Uterus (tissue), 4 donors: ENCODE measurements around the gene ESPL1. TPM values are rescaled to one million over a fixed set of nuclear protein-coding genes. Genes with fewer than 3 reads are reported as not detected.

Experiments
- DNase-seq, 2 donors: peaks; one replicate each; pipeline ENCODE4 v3.0.0-alpha.2; 2019 to 2020
- H3K27ac ChIP-seq, 2 donors: fragments of 200-600 bp; sonication (generic); 1 replicate in 1 of 2; 2 replicates in 1 of 2; pipeline ENCODE4 v1.5.1; 2016 to 2018
- H3K27me3 ChIP-seq, 2 donors: fragments of 200-600 bp; sonication (generic); one replicate each; pipeline ENCODE4 v1.5.1; 2018 to 2019; ENCODE audit warnings: control low read depth in 1 of 2
- H3K36me3 ChIP-seq, 2 donors: fragments of 200-600 bp; sonication (generic); one replicate each; pipeline ENCODE4 v1.5.1; 2019; ENCODE audit warnings: control low read depth in 1 of 2
- H3K4me1 ChIP-seq, 2 donors: fragments of 200-600 bp; sonication (generic); one replicate each; pipeline ENCODE4 v1.5.1; 2018 to 2019; ENCODE audit warnings: control low read depth in 1 of 2
- H3K4me3 ChIP-seq, 2 donors: fragments of 200-600 bp; sonication (generic); 1 replicate in 1 of 2; 2 replicates in 1 of 2; pipeline ENCODE4 v1.5.1; 2018 to 2019; ENCODE audit warnings: mild to moderate bottlenecking in 1 of 2
- H3K9me3 ChIP-seq, 2 donors: fragments of 200-600 bp; sonication (generic); one replicate each; pipeline ENCODE4 v1.5.1; 2019; ENCODE audit warnings: control low read depth in 1 of 2
- CTCF ChIP-seq, 4 experiments: fragments of 200-600 bp in 2 of 4; fragments of 450-650 bp in 2 of 4; sonication (generic) in 2 of 4; IDR thresholded peaks; one replicate each; pipeline ENCODE4 v1.5.1; 2016 to 2019; ENCODE audit warnings: antibody characterized with exemption in 4 of 4, mild to moderate bottlenecking in 2 of 4, moderate library complexity in 1 of 4
- POLR2A ChIP-seq, 2 donors: fragments of 450-650 bp; IDR thresholded peaks; one replicate each; pipeline ENCODE4 v1.6.1; 2016; ENCODE audit warnings: antibody characterized with exemption in 2 of 2, mild to moderate bottlenecking in 1 of 2, moderate library complexity in 1 of 2
- intact Hi-C: fragments of 100-400 bp; cut with DNase I; formaldehyde crosslinking; loops from one replicate; pipeline ENCODE4 v1.15.1; 2023; ENCODE audit warnings: low total_unique reads
- total RNA-seq, 4 donors: library from RNA; depleted of rRNA in 3 of 4; stranded (reverse); fragments of >200 nt in 3 of 4; gene quantifications; one replicate each; pipeline versions ENCODE4 v1.1.0 to v1.2.4, GENCODE V29; 2014 to 2023
- donor health status: DM: yes; HTN: yes; CAD: no.

Gene ESPL1
- 1 to 10 TPM in 1 of 4 donors, under 1 TPM in 1, not detected in 2; 0.12 to 4.5 TPM for total RNA-seq

GRCh38 chr12:53267999-53268629, at the start of gene ESPL1:
ESPL1 (plus strand) TSS chr12:53268299; CDS start chr12:53268767, 468 bp downstream.
- Histone ChIP-seq H3K27ac (peak within 1 kb of the TSS; percentile 26 to 72), H3K9me3 (no peaks in the 10 kb centered on the region), H3K4me3 (peak within 1 kb of the TSS; percentile 44 to 59), H3K4me1 (no peaks in the 10 kb centered on the region), H3K36me3 (no peaks in the 10 kb centered on the region), H3K27me3 (no peaks in the 10 kb centered on the region)
- TF ChIP-seq CTCF (IDR thresholded peaks at IDR 0.05) (peak; percentile 32 to 70 (median 52)), POLR2A (IDR thresholded peaks at IDR 0.05) (no peak)
- intact Hi-C loops: no loop called here
- DNase-seq: peak; percentile 77 to 78

GRCh38 chr12:53218551-53219291, 49.4 kb upstream of the ESPL1 start:
- intact Hi-C loops: loop anchor here (5.0 to 10.0 kb wide), 2 partner anchors 34 to 66 kb away; a partner anchor contains a TSS
- DNase-seq: no peak
- Histone ChIP-seq H3K36me3 (no peaks in the 10 kb centered on the region), H3K27ac (peak overlapping the region; percentile 99), H3K27me3 (no peaks in the 10 kb centered on the region), H3K4me1 (peaks cover 0 to 36% of the 10 kb centered on the region in 2 donors), H3K4me3 (peak overlapping the region; percentile 73 to 78), H3K9me3 (no peaks in the 10 kb centered on the region)
- no peak for TF ChIP-seq CTCF (IDR thresholded peaks at IDR 0.05)
- TF ChIP-seq POLR2A (IDR thresholded peaks at IDR 0.05): no peak

- TF ChIP-seq CTCF (IDR thresholded peaks at IDR 0.05): no peak
- TF ChIP-seq POLR2A (IDR thresholded peaks at IDR 0.05): no peak
- Histone ChIP-seq H3K27ac (peak overlapping the region; percentile 99), H3K27me3 (no peaks in the 10 kb centered on the region), H3K9me3 (no peaks in the 10 kb centered on the region), H3K4me1 (peaks cover 6 to 41% of the 10 kb centered on the region in 2 donors), H3K36me3 (no peaks in the 10 kb centered on the region), H3K4me3 (peak overlapping the region; percentile 73 to 78)
- no peak for DNase-seq
- intact Hi-C loops: loop anchor here (5.0 to 10.0 kb wide), 2 partner anchors 33 to 65 kb away; a partner anchor contains a TSS
These were observed 48.7 kb upstream of the ESPL1 start for GRCh38 chr12:53219292-53219955.

GRCh38 chr12:53219956-53220693, 48.0 kb upstream of the ESPL1 start:
- H3K4me3 ChIP-seq: peak overlapping the region; percentile 73 to 78
- TF ChIP-seq POLR2A (IDR thresholded peaks at IDR 0.05) (no peak), CTCF (IDR thresholded peaks at IDR 0.05) (no peak)
- H3K4me1 ChIP-seq: peaks cover 8 to 41% of the 10 kb centered on the region in 2 donors
- H3K9me3 ChIP-seq: no peaks in the 10 kb centered on the region
- intact Hi-C loops: loop anchor here (5.0 to 10.0 kb wide), 2 partner anchors 32 to 65 kb away; a partner anchor contains a TSS
- no peaks in the 10 kb centered on the region for H3K27me3 ChIP-seq
- peak overlapping the region; percentile 99 for H3K27ac ChIP-seq
- no peaks in the 10 kb centered on the region for H3K36me3 ChIP-seq
- DNase-seq: peak in 1 of 2 donors; percentile 72
